Naive thymus-derived CD4-positive, alpha-beta T cell (primary cell): ENCODE data around the gene IGSF5. TPM values are rescaled to one million over a fixed set of nuclear protein-coding genes. Genes with fewer than 3 reads are reported as not detected.
"Not testable (repeated sequence)": the region's sequence is repeated elsewhere in the genome, so short reads cannot be mapped to it uniquely, and the experiment has no call there.

ENCODE experiments used
- ATAC-seq: fragments of 150-1000 bp; cut with Tn5 transposase; 2 replicates; pipeline ENCODE4 v1.10.0; 2021; ENCODE audit warnings: mild to moderate bottlenecking, moderate library complexity
- CTCF ChIA-PET: fragments of 350-600 bp; sonication (Branson Sonifier 250); formaldehyde crosslinking; loops from one replicate; lab custom pipeline; 2021; ENCODE audit warnings: antibody characterized with exemption; lab: Charles Lee
- POLR2A ChIA-PET: fragments of 350-600 bp; sonication (Branson Sonifier 250); formaldehyde crosslinking; loops from one replicate; lab custom pipeline; 2021; ENCODE audit warnings: antibody characterized with exemption, inconsistent platforms; lab: Charles Lee
- DNase-seq, 9 donors: peaks; one replicate each; pipeline versions ENCODE4 v3.0.0 to v3.0.0-alpha.2; 2020 to 2022; ENCODE audit warnings: mixed read lengths in 1 of 9
- H3K27ac ChIP-seq: one replicate; pipeline ENCODE4 v1.7.0; 2013; ENCODE audit warnings: mild to moderate bottlenecking, low read depth, low read length, moderate library complexity
- H3K27me3 ChIP-seq, 2 donors: one replicate each; pipeline ENCODE4 v1.7.0; 2013; ENCODE audit warnings: low read length in 2 of 2, mild to moderate bottlenecking in 2 of 2, moderate library complexity in 2 of 2; ENCODE audit not compliant: control insufficient read depth in 2 of 2, insufficient read depth in 2 of 2
- H3K36me3 ChIP-seq, 3 experiments: 1 replicate in 2 of 3; 2 replicates in 1 of 3; pipeline ENCODE4 v1.7.0; 2013; ENCODE audit warnings: low read length in 3 of 3, mild to moderate bottlenecking in 3 of 3, moderate library complexity in 1 of 3; ENCODE audit not compliant: insufficient read depth in 3 of 3, control insufficient read depth in 2 of 3
- H3K4me1 ChIP-seq, 2 donors: one replicate each; pipeline ENCODE4 v1.7.0; 2013; ENCODE audit warnings: low read length in 2 of 2, mild to moderate bottlenecking in 2 of 2, moderate library complexity in 1 of 2; ENCODE audit not compliant: control insufficient read depth in 2 of 2, insufficient read depth in 2 of 2
- H3K4me3 ChIP-seq: 2 replicates; pipeline ENCODE4 v1.7.0; 2013; ENCODE audit warnings: mild to moderate bottlenecking, low read length
- H3K9me3 ChIP-seq, 3 experiments: 1 replicate in 2 of 3; 2 replicates in 1 of 3; pipeline ENCODE4 v1.7.0; 2013; ENCODE audit warnings: low read length in 3 of 3; ENCODE audit not compliant: control insufficient read depth in 2 of 3
- H3K27ac Mint-ChIP-seq, 9 donors: one replicate each; pipeline ENCODE4 v1.8.0; 2020 to 2022; ENCODE audit warnings: mixed read lengths in 9 of 9, mild to moderate bottlenecking in 8 of 9, moderate library complexity in 5 of 9, inconsistent platforms in 2 of 9
- H3K27me3 Mint-ChIP-seq, 5 donors: one replicate each; pipeline ENCODE4 v1.8.0; 2021 to 2022; ENCODE audit warnings: mixed read lengths in 5 of 5, mild to moderate bottlenecking in 1 of 5
- H3K36me3 Mint-ChIP-seq, 5 donors: one replicate each; pipeline ENCODE4 v1.8.0; 2020 to 2022; ENCODE audit warnings: mixed read lengths in 5 of 5, mild to moderate bottlenecking in 3 of 5, inconsistent platforms in 1 of 5
- H3K4me1 Mint-ChIP-seq, 7 donors: one replicate each; pipeline ENCODE4 v1.8.0; 2020 to 2022; ENCODE audit warnings: mixed read lengths in 7 of 7, mild to moderate bottlenecking in 3 of 7, inconsistent platforms in 1 of 7
- H3K4me3 Mint-ChIP-seq, 10 donors: one replicate each; pipeline ENCODE4 v1.8.0; 2020 to 2022; ENCODE audit warnings: mild to moderate bottlenecking in 10 of 10, mixed read lengths in 10 of 10, moderate library complexity in 6 of 10, inconsistent platforms in 2 of 10
- H3K9me3 Mint-ChIP-seq, 11 donors: one replicate each; pipeline ENCODE4 v1.8.0; 2020 to 2022; ENCODE audit warnings: mixed read lengths in 11 of 11, mild to moderate bottlenecking in 4 of 11, inconsistent platforms in 1 of 11, moderate library complexity in 1 of 11
- intact Hi-C, 2 donors: fragments of 100-400 bp; cut with micrococcal nuclease; formaldehyde crosslinking; loops; one replicate each; pipeline ENCODE4 v1.15.1; 2023
- polyA plus RNA-seq, 2 donors: library from polyadenylated mRNA; unstranded; fragments of 300-500 nt; fragmentation: Illumina TruSeq; gene quantifications; one replicate each; pipeline ENCODE4 v1.2.3, GENCODE V29; 2021
- total RNA-seq, 6 experiments: library from RNA in 5 of 6; stranded (reverse) in 5 of 6; gene quantifications; 1 replicate in 5 of 6; 2 replicates in 1 of 6; pipeline ENCODE4 v1.2.3 and lab custom pipeline; 2021 to 2026

IGSF5 gene
- total RNA-seq (not detected), polyA plus RNA-seq (not detected), total RNA-seq (lab: John Stamatoyannopoulos, UW) (not detected)

GRCh38 chr21:39744883-39745282 lies at the start of gene IGSF5:
Gene IGSF5 (plus strand): TSS chr21:39745183. CDS start chr21:39745510, 327 bp downstream.
- H3K4me1 Mint-ChIP-seq, H3K27ac ChIP-seq, H3K27ac Mint-ChIP-seq, H3K27me3 Mint-ChIP-seq, H3K36me3 Mint-ChIP-seq, ATAC-seq, DNase-seq, H3K36me3 ChIP-seq, H3K4me1 ChIP-seq, intact Hi-C loops, H3K9me3 ChIP-seq, H3K4me3 ChIP-seq, POLR2A ChIA-PET, H3K4me3 Mint-ChIP-seq, H3K9me3 Mint-ChIP-seq, CTCF ChIA-PET, H3K27me3 ChIP-seq: not testable (repeated sequence)

GRCh38 chr21:39696196-39696595 lies 48.8 kb upstream of the IGSF5 start:
- ATAC-seq (no peak), DNase-seq (no peak)
- intact Hi-C loops = no loop called here
- Histone ChIP-seq H3K9me3 (no peaks in the 10 kb centered on the region), H3K4me1 (no peaks in the 10 kb centered on the region), H3K27ac (no peak overlapping the region), H3K4me3 (no peak overlapping the region), H3K36me3 (no peaks in the 10 kb centered on the region), H3K27me3 (peaks cover 0 to 5% of the 10 kb centered on the region in 2 donors)
- no peak overlapping the region for H3K4me3 Mint-ChIP-seq
- peaks cover 0 to 30% (median 9%) of the 10 kb centered on the region in 5 donors for H3K27me3 Mint-ChIP-seq
- ChIA-PET CTCF (no interaction called here), POLR2A (no interaction called here)
- no peak overlapping the region for H3K27ac Mint-ChIP-seq
- no peaks in the 10 kb centered on the region for H3K36me3 Mint-ChIP-seq
- H3K4me1 Mint-ChIP-seq = no peaks in the 10 kb centered on the region
- H3K9me3 Mint-ChIP-seq = peaks cover 0 to 4% (median 0%) of the 10 kb centered on the region in 11 donors

- CTCF ChIA-PET = no interaction called here
- peaks cover 0 to 5% of the 10 kb centered on the region in 2 donors for H3K27me3 ChIP-seq
- intact Hi-C loops = no loop called here
- H3K9me3 Mint-ChIP-seq = peaks cover 0 to 4% (median 0%) of the 10 kb centered on the region in 11 donors
- no peaks in the 10 kb centered on the region for H3K4me1 Mint-ChIP-seq
- H3K36me3 Mint-ChIP-seq = no peaks in the 10 kb centered on the region
- H3K27ac Mint-ChIP-seq = no peak overlapping the region
- no peaks in the 10 kb centered on the region for H3K36me3 ChIP-seq
- H3K27ac ChIP-seq = no peak overlapping the region
- H3K4me3 ChIP-seq = no peak overlapping the region
- POLR2A ChIA-PET = no interaction called here
- DNase-seq = no peak
- H3K4me3 Mint-ChIP-seq = no peak overlapping the region
- no peaks in the 10 kb centered on the region for H3K9me3 ChIP-seq
- H3K27me3 Mint-ChIP-seq = peaks cover 0 to 30% (median 9%) of the 10 kb centered on the region in 5 donors
- ATAC-seq = no peak
- no peaks in the 10 kb centered on the region for H3K4me1 ChIP-seq
Observed at GRCh38 chr21:39696618-39697017, 48.4 kb upstream of the IGSF5 start.

- H3K4me3 Mint-ChIP-seq = no peak overlapping the region
- no peak overlapping the region for H3K27ac Mint-ChIP-seq
- CTCF ChIA-PET = interaction anchor here (0.6 kb wide), 1 partner anchor 11 kb away, joined by 3 read pairs; no protein-coding TSS in a partner anchor
- H3K36me3 Mint-ChIP-seq = no peaks in the 10 kb centered on the region
- POLR2A ChIA-PET = no interaction called here
- no peaks in the 10 kb centered on the region for H3K9me3 ChIP-seq
- DNase-seq (no peak), ATAC-seq (no peak)
- H3K27me3 ChIP-seq = no peaks in the 10 kb centered on the region
- H3K36me3 ChIP-seq = no peaks in the 10 kb centered on the region
- H3K27ac ChIP-seq = no peak overlapping the region
- H3K4me1 ChIP-seq = no peaks in the 10 kb centered on the region
- intact Hi-C loops = no loop called here
- H3K4me1 Mint-ChIP-seq = no peaks in the 10 kb centered on the region
- H3K27me3 Mint-ChIP-seq = peaks cover 0 to 19% (median 9%) of the 10 kb centered on the region in 5 donors
- H3K9me3 Mint-ChIP-seq = peaks cover 0 to 22% (median 6%) of the 10 kb centered on the region in 11 donors
- no peak overlapping the region for H3K4me3 ChIP-seq
Observed at GRCh38 chr21:39700318-39700717, 44.7 kb upstream of the IGSF5 start.

- no peak overlapping the region for H3K27ac Mint-ChIP-seq
- Histone ChIP-seq H3K9me3 (no peaks in the 10 kb centered on the region), H3K27ac (no peak overlapping the region), H3K27me3 (no peaks in the 10 kb centered on the region), H3K36me3 (no peaks in the 10 kb centered on the region), H3K4me1 (no peaks in the 10 kb centered on the region), H3K4me3 (no peak overlapping the region)
- DNase-seq = no peak
- POLR2A ChIA-PET = no interaction called here
- CTCF ChIA-PET = no interaction called here
- intact Hi-C loops = no loop called here
- H3K36me3 Mint-ChIP-seq = no peaks in the 10 kb centered on the region
- H3K27me3 Mint-ChIP-seq = peaks cover 0 to 29% (median 23%) of the 10 kb centered on the region in 5 donors
- no peaks in the 10 kb centered on the region for H3K4me1 Mint-ChIP-seq
- peaks cover 0 to 22% (median 6%) of the 10 kb centered on the region in 11 donors for H3K9me3 Mint-ChIP-seq
- H3K4me3 Mint-ChIP-seq = no peak overlapping the region
- ATAC-seq = no peak
Observed at GRCh38 chr21:39703578-39703977, 41.4 kb upstream of the IGSF5 start.

GRCh38 chr21:39705849-39706248 lies 39.1 kb upstream of the IGSF5 start:
- Histone ChIP-seq H3K27me3 (no peaks in the 10 kb centered on the region), H3K27ac (no peak overlapping the region), H3K4me3 (no peak overlapping the region), H3K9me3 (no peaks in the 10 kb centered on the region), H3K4me1 (no peaks in the 10 kb centered on the region), H3K36me3 (no peaks in the 10 kb centered on the region)
- no peak for DNase-seq
- CTCF ChIA-PET = no interaction called here
- H3K27ac Mint-ChIP-seq = no peak overlapping the region
- H3K4me3 Mint-ChIP-seq = no peak overlapping the region
- H3K4me1 Mint-ChIP-seq = no peaks in the 10 kb centered on the region
- H3K36me3 Mint-ChIP-seq = no peaks in the 10 kb centered on the region
- peaks cover 0 to 28% (median 14%) of the 10 kb centered on the region in 5 donors for H3K27me3 Mint-ChIP-seq
- peaks cover 0 to 22% (median 6%) of the 10 kb centered on the region in 11 donors for H3K9me3 Mint-ChIP-seq
- intact Hi-C loops = no loop called here
- no peak for ATAC-seq
- POLR2A ChIA-PET = no interaction called here

GRCh38 chr21:39707316-39707715 lies 37.7 kb upstream of the IGSF5 start:
- Histone ChIP-seq H3K36me3 (no peaks in the 10 kb centered on the region), H3K27ac (no peak overlapping the region), H3K4me1 (no peaks in the 10 kb centered on the region), H3K4me3 (no peak overlapping the region), H3K9me3 (no peaks in the 10 kb centered on the region), H3K27me3 (no peaks in the 10 kb centered on the region)
- no peak overlapping the region for H3K4me3 Mint-ChIP-seq
- H3K36me3 Mint-ChIP-seq = no peaks in the 10 kb centered on the region
- CTCF ChIA-PET = interaction anchor here (0.6 kb wide), 1 partner anchor 22 kb away, joined by 3 read pairs; no protein-coding TSS in a partner anchor
- H3K4me1 Mint-ChIP-seq = no peaks in the 10 kb centered on the region
- ATAC-seq = no peak
- DNase-seq = no peak
- no peak overlapping the region for H3K27ac Mint-ChIP-seq
- intact Hi-C loops = no loop called here
- peaks cover 0 to 22% (median 6%) of the 10 kb centered on the region in 11 donors for H3K9me3 Mint-ChIP-seq
- POLR2A ChIA-PET = no interaction called here
- H3K27me3 Mint-ChIP-seq = peaks cover 0 to 28% (median 14%) of the 10 kb centered on the region in 5 donors
